GM18526 (cell line): ENCODE results near the gene DNAJB4.
A peak's percentile ranks its signal among the peaks of the same experiment; 100 is the strongest.

Source experiments
- POLR2A ChIP-seq: IDR thresholded peaks from 3 replicates; pipeline ENCODE4 v1.6.1; 2011; ENCODE audit not compliant: insufficient read length; ENCODE audit errors: extremely low read depth

The DNAJB4 gene

DNA sequence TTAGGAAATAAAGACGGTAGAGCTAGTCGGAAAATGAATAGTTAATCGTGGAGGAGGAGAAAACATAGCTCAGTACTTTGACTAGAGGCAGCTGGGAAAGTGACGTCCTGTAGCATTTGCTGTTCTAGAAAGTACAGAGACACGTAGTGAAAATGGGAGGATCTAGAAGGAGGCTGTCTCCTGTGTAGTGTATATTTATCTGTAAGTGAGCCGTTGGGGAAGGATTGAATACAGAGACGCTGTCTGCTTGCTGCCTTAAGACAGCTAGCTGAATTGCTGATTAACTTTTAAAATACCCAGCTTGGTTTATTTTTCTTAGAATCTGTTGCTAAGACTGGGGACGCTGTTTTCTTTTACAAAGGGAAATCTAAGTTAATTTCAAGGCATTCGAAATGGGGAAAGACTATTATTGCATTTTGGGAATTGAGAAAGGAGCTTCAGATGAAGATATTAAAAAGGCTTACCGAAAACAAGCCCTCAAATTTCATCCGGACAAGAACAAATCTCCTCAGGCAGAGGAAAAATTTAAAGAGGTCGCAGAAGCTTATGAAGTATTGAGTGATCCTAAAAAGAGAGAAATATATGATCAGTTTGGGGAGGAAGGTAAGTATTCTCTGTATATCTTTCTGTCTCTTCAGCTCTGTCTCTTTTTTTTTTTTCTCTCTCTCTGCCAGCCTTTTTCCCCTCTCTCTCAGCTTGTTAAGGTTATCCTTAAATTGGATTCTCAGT lies at the start of gene DNAJB4:
Gene DNAJB4, plus strand, starts transcription at position 221 of the 729 bp plus-strand sequence. Its CDS starts 172 bp downstream, at position 393.
- TF ChIP-seq POLR2A: peak; percentile 64

DNA sequence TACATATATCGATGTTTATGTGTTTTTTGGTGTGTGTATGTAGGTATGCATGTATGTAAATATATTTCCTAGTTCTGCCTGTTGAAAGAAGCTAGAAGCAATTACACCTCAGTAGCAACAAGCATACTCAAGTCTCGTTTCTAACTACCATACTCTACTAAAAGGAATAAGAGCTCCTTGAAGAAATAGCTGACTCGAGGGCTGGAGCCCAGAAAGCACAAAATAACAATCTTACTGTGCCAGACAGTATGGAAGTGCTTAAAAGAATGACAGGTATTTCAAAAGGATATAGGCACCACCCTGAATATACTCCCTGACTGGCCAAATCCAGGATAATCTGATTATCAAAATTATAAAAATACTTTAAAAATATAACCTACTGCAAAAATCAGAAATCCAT lies 49.0 kb upstream of the DNAJB4 start:
- no peak for TF ChIP-seq POLR2A

DNA sequence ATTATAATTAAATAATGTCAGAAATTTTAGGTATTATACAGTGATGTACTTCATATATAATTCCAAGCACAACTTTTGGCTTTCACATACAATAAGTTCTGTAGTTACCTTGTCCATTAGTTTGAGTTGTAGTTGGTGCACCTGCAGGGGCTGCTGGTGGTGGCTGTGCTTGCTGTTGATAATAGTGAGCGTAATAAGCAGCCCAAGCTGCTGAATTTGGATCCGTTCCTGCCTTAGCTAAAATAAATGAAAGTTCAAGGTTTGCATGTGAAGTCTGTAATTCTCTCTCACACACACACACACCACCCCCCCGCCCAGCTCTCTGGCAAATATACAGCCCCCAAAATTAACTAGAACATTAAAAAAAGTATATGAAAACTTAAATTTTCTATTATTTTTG lies 48.3 kb upstream of the DNAJB4 start:
- TF ChIP-seq POLR2A: no peak

DNA sequence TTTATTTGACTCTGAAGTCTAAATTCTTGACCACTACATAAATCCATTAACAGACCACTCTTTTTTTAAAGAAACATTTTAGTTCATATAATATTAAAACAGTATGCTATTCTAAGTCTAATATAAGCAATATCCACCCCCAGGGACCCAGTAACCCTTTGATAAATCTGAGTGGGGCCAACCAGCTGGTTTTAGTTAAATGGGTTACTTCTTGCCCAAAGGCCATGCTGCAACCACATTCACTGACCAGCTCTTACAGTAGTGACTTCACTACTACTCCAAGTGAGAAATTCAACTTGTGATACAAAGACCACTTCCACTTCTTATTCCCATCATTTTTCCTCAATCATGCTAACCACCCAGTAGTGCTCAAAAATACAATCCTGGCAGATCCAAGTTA lies 46.3 kb upstream of the DNAJB4 start:
- no peak for TF ChIP-seq POLR2A

DNA sequence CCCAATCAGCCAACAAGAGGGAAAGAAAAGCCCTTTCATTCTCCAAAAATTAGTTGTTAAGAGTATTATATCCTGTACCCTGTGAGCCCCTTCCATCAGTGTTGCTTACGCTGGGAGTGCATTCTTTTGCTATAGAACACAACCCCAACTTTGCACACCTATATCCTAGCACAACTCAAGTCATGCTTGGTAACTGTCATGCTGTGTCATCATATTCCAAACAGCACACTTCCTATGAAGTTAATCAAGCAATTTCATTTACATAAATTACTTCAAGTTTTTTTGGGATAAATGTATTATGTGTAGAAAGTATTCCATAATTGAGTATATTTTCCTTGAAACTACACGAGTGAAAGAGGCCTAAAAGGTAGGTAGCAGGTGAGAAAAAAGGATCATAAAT lies 45.9 kb upstream of the DNAJB4 start:
- TF ChIP-seq POLR2A: no peak

DNA sequence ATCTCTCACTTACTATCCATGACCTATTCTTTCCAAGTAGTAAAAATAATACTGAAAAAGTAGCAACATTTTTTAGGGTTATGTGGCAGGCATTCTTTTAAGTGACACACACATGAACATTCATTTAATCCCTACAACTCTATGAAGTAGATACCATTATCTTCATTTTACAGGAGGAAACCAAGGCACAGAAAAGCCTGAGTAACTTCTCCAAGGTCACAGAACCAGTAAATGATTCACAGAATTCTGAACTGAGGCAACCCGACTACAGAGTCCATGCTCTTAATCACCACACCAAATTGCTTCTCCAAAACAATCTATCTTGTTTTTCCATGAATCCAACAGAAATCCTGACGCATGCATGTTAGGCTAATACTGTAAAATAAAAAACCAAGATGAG lies 43.3 kb upstream of the DNAJB4 start:
- no peak for TF ChIP-seq POLR2A

DNA sequence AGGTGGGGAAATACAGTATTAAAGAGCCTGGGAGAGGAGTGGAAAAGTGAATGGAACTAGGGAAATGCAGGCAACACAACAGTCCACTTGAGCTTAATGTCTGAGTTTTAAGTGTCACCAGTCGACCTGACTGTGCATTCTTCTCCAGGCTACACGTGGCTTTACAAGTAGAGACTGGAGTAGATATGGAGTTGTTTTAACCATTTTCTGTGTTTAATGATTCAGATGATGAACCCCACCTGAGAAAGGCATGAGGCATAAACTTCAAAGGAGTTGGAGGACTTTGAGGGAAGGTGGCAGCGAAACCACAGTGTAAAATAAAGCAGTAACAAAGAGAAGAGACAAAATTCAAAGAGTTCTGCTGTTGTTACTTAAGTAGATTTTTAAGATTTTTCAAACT lies 38.4 kb upstream of the DNAJB4 start:
- no peak for TF ChIP-seq POLR2A

DNA sequence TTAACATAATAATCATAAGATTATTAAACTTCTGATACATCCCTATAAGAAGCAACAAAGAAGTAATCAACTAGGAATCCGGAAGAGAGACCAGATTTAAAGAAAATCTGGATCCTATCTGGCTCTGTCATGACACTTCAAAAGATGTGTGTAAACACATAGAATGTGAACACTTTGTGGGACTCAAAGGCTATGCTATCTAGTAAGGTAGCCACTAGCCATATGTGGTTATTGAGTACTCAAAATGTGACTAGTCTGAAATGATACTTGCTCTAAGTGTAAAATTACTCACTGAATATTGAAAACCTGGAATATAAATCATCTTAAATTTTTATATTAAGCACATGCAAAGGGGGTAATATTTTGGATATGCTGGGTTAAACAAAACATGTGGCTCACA lies 34.5 kb upstream of the DNAJB4 start:
- TF ChIP-seq POLR2A: no peak

DNA sequence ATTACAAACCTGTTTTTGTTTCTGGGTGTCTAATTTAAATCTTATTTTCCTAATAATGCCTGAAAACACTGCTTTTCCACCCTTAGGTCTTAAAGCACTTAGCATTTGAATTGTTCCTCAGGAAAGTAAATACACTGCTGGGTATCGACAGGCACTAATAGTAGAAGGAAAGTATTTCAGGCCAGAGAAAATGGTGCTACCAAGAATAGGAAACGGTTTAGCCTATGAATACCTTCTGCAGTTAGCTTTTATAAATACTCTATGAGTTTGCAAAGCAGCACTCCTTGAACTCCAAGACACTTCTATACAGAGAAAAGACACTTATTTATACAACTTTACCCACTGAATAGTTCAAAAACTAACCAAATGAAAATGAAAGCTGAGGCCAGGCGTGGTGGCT lies 32.7 kb upstream of the DNAJB4 start:
- TF ChIP-seq POLR2A: no peak

DNA sequence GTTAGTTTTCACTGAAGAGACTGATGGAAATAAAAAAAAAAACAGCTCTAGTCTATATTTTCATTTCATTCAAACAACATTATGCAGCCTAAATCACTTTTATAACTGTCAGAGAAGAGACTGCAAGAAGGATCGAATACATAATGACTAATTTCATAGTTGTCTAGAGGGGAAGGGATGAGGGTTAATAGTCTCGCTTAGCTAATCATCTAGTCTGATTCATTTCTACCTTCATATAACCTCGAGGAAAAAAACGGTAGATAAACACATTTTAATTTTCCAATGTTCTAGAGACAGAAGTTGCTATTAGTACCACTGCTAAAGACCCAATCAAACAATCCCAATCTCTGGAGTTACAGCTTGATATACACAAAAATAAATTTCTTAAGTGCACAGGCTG lies 29.4 kb upstream of the DNAJB4 start:
- no peak for TF ChIP-seq POLR2A

DNA sequence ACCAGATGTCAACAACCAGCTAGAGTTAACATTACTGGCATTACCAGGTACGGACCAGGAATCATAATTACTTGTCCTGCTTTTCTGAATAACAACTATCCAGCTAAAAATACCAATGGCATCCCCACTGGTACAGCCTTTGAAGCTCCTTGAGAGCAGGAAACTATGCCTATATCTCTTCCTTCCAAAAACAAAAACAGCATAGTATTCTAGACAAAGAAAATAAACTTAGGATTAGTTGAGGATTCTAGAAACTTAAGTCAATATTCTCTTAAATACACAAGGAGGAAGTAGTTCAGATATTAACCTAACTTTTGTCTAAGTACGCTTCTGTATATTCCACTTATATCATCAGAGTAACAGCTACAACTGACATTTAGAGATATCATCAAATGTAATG lies 28.8 kb upstream of the DNAJB4 start:
- TF ChIP-seq POLR2A: no peak

DNA sequence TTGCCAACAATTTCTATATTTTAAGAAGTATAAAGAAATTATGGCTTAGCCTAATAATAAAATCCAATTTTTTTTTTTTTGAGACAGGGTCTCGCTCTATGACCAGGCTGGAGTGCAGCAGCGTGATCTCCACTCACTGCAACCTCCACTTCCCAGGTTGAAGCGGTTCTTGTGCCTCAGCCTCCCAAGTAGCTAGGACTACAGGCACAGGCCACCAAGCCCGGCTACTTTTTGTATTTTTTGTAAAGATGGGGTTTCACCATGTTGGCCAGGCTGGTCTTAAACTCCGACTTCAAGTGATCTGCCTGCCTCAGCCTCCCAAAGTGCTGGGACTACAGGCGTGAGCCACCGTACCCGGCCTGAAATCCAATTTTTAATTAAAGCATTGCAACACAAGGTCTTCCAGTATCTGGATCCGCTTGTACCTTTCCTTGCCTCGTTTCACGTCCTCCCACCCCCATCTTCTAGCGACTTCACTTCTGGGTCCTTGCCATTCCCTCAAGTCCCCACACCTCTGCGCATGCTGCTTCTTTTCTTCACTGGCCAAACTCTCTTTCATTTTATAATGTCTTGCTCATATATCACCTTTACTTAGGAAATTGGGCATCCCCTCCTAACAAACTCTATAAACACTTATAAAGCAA lies 28.2 kb upstream of the DNAJB4 start:
- TF ChIP-seq POLR2A: no peak

DNA sequence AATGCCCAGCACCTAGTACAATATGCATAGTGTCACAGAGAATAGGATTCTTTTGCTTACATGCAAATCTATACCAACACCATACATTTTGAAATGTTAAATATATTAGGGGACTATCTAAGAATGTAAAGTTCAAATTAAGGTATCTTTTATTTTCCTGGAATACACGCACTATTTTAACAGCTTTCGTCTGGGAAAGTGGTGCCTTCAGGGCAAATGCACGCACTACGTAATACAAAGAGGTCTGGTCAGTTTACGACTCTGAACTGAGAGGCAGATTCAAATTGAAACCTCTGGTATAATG lies 26.8 kb upstream of the DNAJB4 start:
- no peak for TF ChIP-seq POLR2A

DNA sequence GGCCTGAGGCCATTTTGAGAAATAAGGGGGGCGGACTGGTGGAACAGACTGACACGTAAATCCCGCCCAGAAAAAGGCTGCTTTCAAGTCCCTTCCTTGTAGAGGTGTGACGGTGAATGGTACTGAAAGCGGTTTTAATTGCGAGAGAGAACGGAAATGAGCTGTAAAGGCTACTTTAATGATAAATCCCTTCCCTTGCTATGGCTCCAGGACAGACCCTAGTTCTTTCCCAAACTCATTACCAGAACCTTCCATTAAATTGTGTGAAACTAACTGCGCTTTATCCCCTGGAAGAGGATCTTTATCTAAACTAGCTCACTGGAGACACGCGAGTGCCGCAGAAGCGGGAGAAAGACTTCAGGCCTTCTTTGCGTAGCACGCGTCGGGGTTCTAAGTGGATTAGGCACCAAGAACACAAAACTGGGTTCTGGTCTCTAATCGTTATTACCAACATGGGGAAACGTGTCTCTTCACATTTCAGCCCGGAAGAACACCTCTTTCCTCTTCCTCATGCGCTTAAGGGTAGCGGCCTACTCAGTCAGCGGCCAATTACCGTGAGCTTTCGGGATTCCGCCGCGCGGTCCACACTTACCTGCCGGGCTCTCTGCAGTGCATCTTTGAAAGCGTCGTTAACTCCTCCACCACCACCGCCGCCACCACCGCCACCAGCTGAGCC lies 26.3 kb upstream of the DNAJB4 start:
- no peak for TF ChIP-seq POLR2A

DNA sequence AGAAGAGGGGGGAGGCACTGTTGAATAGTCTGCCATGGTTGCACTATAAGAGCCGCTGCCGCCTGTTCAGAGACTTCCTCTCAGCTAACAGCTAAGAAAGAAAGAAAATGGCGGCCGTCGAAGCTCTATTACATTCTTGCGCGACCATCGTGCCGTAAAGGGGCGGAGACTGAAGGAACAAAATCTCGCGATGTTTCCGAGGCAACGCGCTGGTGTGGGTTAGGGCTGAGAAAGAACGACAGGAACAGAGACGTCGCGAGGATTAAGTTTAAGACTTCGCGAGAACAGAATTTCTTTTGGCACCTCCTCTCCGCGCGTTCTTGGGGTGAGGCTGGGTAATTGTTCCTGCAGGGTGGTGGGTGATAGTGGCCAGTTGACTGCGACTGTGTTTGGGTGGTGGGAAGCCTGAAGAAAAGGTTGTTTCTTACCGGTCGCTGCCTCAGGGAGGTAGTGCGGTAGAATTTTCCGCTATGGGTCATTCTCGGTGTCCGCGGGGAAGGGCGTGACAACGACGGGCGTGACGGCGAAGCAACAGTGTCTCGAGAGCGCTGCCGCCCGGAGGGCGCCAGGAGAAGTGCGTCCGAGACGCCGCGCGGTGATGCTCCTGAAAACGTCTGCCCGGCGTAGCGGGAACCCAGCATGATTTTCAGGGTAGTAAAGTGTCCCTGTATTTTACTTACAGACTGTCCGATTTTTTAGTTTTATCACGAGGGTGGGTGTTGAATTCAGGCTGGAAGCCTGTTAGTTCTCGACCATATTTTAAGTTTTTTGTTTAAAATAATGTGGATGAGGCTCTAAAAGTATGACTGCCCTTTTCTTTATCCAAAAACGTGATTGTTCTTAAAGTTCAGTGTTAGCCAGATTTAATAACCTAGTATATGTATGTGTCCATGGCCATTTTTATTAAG lies 25.5 kb upstream of the DNAJB4 start, which contains the start of gene FUBP1:
Gene FUBP1, minus strand, starts transcription at position 104 of the 908 bp plus-strand sequence. Its CDS starts 68 bp downstream, at position 36.
- peak; percentile 95 for TF ChIP-seq POLR2A

DNA sequence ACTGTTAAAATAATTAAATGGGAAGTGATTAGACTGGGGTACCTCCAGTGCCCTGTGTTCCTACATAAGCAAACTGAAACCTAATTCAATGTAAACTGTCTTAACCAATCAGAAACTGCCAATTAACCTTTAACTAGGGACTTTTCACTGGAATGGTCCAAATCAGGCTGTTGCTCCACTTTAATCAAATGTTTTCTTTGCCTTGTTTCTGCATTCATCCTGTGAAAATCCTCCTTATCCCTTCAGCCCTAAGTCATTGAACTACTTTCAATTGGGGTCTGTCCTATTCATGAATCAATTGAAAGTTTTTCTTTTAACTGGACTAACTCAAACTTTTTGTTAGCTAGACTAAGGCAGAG lies 20.8 kb upstream of the DNAJB4 start:
- no peak for TF ChIP-seq POLR2A

DNA sequence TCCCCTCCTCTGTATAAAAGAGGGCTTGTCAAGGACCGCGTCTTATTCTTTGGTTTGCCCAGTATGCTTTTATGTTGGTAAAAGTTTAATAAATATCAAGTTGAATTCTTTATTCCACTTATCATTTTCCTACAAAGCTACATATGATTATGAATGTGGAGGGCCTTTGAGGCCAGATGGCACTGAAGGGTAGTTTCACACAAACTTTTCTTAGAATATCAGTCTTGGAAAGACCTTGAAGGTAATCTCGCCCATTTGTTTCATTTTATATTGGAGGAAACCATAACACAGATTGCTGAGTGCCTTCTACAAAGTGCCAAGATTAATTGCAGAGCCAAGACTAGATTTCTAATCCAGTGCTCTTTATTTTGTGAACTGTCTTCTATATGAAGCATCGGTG lies 20.1 kb upstream of the DNAJB4 start:
- no peak for TF ChIP-seq POLR2A
